Central memory CD4-positive, alpha-beta T cell (primary cell): ENCODE data around the gene KANSL1.

Experiments
- DNase-seq: peaks from one replicate; pipeline ENCODE4 v3.0.0; 2022

The KANSL1 gene

DNA sequence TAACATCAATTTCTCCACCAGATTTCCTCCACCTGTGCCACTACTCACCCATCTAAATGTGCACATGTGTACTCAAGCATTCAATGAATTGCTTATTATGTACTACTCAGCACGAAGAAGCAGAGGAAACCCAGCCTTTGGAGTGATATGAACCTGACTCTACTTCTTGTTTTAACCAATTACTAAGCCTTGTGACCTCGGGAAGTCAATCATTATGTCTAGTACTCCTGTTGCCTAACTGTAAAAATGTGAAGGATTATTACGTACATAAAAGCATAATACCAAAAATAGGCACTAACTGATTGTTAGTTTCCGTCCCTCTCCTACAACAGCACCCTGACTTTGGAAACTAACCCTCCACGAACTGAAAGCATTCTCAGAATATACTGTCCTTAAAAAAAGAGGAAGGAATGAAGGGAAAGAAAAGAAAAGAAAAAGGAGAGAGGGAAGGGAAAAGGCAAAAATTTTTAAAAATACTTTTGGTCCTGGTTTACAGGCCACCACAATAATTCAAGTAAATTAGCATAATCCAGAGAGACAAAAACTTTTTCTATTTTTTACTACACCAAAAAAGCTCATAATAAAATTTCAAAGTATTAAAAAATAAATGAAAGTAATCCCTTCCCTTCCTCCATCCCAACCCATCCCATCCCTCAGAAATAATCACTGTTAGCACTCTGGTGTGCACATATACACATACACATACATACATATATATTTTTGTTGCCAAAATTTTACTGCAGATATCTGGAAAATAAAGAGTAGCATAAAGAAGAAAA lies 53.6 kb downstream of the KANSL1 start:
- DNase-seq, result no peak

DNA sequence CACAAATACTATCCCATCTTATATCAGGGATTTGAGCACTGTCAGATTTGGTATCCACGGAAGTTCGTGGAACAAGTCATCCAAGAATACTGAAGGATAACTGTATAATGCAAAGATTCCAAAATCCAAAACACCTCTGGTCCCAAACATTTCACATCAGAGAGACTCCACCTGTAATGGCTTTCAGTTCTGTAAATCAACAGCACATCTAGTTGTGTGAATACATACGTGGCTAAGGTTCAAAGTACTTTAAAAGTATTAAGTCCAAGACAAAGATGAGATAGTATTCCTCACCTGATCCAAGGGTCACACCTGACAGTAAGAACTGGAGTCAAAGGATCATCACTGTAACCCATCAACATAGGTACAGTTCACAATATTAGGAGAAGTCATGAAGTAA lies 54.8 kb downstream of the KANSL1 start:
- DNase-seq, result no peak

DNA sequence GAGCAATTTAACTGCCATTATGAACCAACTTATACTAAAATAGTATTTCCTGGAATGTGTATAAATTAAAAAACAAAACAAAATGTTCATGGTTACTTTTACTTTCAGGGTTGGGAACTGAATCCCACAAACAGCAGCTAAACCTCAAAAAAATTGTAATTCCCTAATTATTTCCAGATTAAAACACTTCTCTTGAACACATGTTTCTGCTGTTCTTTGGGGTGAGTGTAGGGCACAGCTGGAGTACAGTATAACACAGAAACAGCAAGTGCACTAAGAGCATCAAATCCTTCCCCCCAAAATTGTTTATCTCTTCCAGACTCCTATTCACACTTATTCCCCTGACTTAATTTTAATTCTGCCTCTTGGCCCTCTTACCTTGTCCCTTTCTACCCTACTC lies 56.4 kb downstream of the KANSL1 start:
- no peak for DNase-seq

DNA sequence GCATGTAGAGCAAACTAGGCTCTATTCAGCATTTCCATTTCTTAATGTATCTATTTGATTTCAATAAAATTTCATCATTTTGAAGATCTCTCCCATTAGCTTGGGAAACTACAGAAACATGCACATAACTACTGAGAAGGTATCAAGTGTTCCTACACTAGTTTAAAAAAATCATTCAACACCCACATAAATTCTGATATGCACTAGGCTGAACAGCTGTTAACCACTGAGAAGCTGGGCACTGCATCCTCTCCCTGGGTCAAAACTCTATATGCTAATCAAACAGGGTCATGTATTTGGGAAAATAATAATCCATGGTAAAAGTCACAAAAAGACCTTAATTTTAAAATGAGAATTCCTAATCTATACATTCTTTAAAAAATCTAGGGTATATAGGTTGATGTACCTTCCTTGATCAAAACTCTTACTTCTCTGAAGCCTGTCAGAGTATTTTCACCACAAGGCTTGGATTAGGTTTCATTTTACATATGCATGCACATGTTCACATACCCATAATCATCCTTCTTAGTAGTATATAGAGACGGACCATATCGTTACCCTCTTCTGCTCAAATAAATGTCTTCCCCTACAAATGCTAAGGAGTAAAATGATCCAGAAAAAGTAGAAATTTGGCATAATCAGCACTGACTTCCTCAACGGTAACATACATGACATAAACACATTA lies 57.2 kb downstream of the KANSL1 start:
- no peak for DNase-seq

DNA sequence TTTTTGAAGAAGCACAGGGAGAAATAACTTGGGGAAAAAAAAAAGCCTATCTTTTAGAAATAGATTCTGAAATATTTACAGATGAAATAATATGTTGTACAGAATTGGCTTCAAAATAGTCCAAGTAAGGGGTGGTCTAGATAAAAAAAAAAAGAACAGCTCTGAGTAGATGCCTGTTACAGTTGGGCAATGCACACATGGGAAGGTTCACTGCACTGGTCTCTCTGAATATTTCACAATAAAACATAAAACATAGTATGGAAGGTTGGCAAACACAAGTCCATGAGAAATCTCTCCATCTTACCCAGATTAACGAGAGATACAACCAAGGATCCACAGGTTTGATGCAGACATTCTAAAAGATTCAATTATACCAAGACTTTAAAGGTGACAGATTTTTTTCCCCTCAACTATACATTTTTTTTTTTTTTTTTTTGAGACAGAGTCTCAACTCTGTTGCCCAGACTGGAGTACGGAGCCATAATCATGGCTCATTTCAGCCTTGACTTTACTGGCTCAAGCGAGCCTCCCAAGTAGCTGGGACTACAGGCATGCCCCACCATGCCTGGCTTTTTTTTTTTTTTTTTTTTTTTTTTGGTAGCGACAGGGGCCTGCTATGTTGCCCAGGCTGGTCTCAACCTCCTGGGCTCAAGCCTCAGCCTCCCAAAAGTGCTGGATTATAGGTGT lies 58.0 kb downstream of the KANSL1 start:
- no peak for DNase-seq

DNA sequence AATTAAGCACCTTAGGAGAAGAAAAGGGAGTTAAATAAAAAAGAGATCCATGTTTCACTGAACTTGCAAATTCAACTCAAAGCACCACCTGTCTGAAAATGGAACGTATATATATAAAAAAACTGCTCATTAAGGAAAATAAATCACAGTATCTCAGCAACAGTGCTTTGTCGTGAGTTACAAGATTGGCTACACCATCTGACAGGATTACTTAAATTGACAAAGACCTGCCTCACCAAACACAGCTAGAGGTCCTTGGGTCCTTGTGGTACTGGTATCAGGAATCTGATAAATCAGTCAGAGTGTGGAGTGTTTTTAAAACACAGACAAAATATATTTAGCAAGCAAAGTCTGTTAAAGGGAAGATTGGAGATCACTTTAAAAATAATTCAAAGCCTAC lies 63.9 kb downstream of the KANSL1 start:
- DNase-seq, result no peak

DNA sequence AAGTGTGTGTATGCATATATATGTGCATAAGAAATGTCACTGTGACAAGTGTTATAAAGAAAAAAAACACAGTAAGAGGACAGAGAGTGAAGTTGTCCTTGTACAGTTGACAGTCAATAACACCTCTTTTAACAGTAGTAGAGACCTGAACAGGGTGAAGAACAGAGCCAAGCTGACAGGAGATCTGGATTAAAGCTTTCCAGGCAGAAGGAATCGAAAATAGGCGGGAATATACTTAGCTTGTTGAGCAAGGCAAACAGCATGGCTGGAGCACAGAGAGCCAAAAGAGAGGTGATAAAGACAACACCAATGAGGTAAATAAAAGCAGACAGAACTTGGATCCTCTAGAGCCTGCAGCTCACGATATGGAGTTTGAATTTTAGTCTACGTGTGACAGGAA lies 64.8 kb downstream of the KANSL1 start:
- DNase-seq, result no peak

DNA sequence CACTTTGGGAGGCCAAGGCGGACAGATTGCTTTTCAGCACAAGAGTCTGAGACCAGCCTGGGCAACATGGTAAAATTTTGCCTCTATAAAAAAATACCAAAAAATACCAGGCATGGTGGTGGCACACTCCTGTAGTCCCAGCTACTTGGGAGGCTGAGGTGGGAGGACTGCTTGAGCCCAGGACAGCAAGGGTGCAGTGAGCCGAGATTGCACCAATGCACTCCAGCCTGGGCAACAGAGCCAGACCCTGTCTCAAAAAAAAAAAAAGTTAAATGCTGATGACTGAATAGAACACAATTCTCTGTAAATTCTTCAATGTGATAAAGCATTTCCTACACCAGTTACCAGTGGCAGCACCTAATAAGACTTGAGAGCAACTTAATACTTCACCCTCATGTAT lies 65.7 kb downstream of the KANSL1 start:
- DNase-seq, result no peak

DNA sequence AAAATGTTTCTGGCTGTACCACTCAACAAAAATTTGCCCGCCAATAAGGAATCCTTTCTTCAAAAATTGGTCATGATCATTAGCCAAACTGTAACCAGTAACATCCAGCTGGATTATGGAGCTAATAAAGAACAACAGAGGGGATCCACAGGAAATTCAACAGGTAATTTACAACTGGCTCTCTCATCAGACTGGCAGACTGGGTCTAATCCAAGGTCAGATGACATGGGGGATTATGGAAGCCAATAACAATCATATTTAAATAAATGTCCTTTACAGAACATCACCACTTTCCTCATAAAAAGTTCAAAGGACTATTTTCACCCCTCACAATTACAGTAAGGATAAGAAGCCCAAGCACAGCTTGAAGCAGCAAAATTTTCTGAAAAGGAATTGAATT lies 66.4 kb downstream of the KANSL1 start:
- no peak for DNase-seq

DNA sequence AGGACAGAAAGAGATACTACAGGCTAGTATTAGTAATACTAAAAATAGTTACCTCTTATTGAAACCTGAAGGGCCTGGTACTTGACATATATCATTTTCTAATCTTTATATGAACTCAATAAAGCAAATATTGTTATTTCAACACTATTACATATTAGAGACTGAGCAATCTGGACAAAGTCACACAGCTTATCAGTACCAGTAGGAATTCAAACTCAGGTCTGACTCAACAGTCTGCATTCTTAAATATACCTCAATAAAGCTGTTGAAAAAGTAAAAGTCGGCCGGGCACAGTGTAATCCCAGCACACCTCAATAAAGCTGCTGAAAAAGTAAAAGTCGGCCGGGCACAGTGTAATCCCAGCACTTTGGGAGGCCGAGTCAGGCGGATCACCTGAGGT lies 67.4 kb downstream of the KANSL1 start:
- DNase-seq, result no peak

DNA sequence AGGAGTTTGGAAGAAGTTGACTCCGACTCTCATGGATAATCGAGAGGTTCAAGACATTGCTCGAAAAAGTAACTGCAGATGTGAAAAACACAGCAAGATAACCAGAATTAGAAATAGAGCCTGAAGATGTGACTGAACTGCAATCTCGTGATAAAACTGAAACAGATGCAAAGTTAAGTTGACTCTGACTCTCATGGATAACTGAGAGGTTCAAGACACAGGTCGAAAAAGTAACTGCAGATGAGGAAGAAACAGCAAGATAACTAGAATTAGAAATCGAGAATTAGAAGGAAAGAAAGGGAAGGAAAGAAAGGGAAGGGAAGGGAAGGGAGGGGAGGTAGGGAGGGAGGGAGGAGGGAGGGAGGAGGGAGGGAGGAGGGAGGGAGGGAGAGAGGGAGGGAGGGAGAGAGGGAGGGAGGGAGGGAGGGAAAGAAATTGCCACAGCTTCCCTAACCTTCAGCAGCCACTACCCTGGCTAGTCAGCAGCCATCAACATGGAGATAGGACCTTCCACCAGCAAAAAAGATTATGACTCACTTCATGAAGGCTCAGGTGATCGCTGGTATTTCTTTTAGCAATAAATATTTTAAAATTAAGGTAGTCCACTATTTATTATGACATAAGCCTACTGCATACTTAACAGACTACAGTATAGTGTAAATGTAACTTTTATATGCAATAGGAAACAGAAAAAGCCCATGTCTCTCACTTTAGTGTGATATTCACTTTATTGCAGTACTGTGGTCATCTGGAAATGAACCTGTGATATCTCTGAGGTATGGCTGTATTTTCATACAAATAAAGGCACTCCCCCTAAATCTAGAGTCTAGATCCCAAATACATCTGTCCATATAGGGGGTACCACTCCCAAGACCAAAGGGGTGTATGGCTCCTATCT lies 68.3 kb downstream of the KANSL1 start:
- no peak for DNase-seq

DNA sequence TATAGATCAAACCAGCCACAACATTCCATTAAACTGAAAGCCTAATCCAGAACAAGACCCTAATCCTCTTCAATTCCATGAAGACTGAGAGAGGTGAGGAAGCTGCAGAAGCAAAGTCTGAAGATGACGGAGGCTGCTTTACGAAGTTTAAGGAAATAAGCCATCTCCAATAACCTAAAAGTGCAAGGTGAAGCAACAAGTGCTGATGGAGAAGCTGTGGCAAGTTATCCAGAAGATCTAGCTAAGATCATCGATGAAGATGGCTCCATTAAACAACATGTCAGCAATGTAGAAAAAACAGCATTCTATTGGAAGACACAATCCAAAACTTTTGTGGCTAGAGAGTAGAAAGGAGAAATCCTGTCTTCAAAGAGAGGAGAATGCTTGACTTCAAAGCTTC lies 69.6 kb downstream of the KANSL1 start:
- DNase-seq, result no peak

DNA sequence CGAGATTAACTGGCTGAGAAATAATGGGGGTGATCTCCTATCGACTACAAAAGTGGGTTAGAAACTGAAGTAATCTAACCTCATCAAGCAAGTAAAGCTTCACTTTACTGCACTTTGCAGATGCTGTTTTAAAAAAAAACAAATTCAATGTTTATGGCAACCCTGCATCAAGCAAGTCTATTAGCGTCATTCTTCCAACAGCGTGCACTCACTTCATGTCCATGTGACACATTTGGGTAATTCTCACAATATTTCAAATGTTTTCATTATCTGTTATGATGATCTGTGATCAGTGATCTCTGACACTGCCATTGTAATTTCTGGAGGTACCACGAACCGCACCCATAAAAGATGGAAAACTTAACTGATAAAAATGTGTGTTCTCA lies 70.8 kb downstream of the KANSL1 start:
- no peak for DNase-seq

DNA sequence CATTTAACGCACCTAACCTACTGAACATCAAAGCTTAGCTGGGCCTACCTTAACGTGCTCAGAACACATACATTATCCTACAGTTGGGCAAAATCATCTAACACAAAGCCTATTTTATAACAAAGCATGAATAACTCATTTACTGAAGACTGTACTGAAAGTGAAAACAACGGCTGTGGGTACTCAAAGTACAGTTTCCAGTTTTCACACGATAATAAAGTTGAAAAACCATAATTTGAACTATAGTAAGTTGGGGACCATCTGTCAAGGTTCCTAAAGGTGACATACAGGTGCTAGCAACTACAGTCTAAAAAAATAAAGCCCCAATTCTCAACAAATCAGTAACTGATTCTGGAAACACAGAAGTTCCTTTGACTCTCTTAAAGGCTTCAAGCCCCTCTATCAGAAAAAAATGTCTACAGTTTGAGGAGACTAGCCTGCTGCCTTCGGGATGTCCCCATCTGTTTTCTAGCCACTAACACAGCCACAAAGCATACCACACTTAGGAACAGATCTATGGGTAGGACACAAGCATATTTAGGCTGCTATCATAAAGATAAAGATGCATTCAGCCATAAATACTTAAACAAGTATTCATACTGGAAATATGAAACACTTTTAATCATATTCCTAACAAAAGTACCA lies 71.3 kb downstream of the KANSL1 start:
- DNase-seq, result no peak

DNA sequence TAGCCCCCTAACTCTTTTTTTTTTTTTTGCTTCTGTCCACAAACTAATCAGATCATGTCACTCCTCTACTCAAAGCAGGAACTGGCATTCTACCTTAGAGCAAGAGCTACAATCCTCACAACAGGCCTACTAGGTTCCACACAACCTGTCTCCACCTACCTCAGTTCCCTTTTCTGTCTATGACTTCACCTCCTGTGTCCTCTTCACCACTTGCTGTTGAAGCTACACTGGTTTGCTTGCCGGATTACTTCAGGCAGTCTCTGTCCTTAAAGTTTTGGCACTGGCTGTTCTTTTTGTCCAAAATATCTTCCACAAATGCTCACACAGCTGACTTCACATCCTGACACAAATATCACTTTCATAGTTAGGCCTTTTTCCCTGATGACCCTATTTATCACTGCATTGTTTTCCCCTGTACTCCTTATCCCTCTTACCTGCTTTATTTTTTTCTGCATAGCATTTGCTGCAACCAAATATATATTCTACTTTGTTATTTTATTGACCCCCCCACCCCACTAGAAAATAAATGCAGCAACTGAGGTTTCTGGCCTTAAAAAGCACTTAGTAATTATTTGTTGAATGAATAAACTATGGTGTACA lies 72.0 kb downstream of the KANSL1 start:
- no peak for DNase-seq

DNA sequence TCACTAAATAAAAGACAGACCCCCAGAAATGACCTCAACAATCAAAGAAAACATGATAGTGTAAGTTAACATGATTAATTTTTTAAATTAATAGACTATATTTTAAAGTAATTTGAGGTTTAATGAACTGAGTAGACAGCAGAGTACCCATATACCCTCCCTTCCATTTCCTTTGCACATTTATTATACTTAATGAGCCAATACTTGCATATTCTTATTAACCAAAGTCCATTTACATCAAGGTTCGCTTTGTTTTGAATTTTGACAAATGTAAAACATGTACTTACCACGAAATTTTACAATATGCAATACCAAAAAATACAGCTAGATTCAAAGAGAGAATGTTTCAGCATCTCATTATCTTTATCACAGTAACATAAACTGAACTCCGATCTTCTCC lies 72.7 kb downstream of the KANSL1 start:
- DNase-seq, result no peak

DNA sequence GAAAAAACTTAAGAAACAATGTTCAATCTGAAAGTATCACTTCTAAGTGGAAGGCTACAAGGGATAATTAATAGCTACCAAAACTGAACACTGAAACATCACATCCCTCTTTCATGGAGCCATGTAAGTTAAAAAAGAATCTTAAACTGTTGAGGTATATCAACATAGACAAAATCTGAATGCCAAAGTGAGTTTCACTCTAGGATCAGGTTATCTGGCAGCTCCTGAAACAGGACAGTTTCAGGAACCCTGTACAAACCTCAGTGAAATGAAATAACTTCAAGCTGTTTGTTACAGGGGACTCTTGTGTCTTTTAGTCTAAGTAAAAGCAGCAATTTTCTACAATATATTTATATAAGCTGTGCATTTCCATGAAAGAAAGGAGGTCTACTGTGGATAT lies 73.2 kb downstream of the KANSL1 start:
- no peak for DNase-seq

DNA sequence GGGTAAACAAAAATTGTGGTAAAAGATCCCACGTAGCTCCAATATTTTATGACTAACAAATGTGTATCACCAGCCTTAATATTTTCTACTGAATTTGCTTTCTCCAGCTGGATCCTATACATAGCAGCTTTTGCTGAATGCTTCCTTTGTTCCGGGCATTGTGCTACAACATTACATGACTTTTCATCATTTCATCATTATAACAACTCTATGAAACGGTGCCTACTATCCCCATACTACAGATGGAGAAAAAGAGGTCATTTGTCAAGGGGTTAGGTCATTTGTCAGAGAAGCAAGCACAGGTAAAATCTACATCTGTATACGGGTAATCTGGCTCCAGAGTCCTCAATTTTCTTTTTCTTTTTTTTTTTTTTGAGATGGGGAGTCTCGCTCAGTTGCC lies 74.3 kb downstream of the KANSL1 start:
- DNase-seq, result no peak

DNA sequence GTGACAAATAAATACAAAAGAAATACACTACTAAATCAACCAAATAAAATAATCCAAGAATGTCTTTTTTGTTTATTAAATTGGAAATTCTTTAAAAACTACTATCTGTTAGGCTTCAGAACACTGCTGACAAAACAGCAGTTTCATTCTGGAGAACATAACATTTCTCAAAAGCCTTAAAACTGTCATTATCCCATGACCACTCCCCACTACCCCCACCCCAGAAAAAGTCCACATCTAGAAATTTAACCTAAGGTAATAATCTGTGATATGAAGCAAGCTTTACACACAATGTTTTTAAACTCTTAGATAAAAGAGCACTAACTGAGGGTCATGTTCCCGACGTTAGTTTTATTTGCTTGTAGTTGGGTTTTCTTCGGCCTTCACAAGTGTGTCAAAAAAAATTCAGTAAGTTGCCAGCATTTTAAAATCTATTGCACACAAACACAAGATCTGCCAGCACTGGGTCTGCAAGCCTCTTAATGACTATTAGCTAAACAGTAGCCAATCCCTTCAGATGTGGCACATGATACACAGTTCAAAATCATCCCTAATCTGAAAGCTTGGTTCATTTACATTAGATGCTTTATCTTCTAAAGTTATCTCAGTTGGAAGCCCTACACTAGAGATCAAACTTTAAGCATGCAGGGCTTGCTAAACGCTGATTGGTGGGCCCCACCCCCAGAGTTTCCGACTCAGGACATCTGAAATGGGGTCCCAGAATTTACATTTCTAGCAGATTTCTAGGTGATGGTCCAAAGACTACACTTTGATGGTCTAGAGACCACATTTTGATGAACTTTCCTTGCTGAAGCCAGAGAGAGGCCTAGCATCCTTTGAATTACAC lies 75.2 kb downstream of the KANSL1 start:
- no peak for DNase-seq

DNA sequence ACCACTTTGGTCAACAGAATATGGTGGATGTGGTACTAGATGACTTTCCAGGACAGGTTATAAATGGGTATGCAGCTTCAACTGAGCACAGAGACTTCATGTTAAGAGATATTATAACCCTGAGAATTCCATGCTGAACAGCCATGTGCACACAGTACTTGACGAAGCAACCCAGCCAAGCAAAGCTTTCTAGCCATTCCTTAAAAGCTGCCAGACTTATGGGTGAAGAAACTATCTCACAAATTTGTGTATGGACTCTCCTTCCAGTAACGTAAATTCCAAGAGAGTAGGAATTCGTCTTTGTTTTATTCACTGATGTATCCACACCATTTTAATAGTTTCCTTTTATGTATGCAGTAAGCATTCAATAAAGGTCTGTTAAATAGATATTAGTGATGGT lies 76.1 kb downstream of the KANSL1 start:
- DNase-seq, result no peak

DNA sequence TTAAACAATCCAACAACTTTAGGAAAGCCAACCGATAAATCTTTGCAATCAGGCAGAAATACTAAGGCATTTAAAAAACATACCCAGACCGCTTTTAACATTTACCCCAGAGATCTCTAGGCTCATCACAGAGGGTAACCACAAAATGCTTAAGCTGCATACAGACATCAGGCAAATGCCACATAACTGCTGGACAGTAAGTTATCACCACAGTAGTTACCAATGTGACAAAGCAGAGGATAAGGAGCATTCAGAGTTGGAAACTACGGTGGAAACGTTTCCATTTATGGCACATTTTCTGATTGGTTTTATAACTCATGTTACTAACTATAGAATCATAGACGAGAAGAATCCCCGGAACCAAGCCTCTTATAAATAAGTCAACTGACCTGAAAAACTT lies 77.5 kb downstream of the KANSL1 start:
- no peak for DNase-seq
